ENCODE data around the gene KRT16. TPM values are rescaled to one million over a fixed set of nuclear protein-coding genes. Genes with fewer than 3 reads are reported as not detected.

KRT16 gene
- total RNA-seq, 4 donors from 2014 or later = 0.79 TPM; not detected in 3

- peaks cover 23 to 61% (median 43%) of the 10 kb centered on the region in 4 donors for H3K4me1 ChIP-seq
- H3K36me3 ChIP-seq = no peaks in the 10 kb centered on the region
- no peak overlapping the region for H3K4me3 ChIP-seq
- TF ChIP-seq POLR2AphosphoS5 (IDR thresholded peaks at IDR 0.05) (no peak), EP300 (IDR thresholded peaks at IDR 0.05; ENCODE audit: low read depth) (no peak), POLR2A (IDR thresholded peaks at IDR 0.05) (no peak)
- TF ChIP-seq, protein P1, sequence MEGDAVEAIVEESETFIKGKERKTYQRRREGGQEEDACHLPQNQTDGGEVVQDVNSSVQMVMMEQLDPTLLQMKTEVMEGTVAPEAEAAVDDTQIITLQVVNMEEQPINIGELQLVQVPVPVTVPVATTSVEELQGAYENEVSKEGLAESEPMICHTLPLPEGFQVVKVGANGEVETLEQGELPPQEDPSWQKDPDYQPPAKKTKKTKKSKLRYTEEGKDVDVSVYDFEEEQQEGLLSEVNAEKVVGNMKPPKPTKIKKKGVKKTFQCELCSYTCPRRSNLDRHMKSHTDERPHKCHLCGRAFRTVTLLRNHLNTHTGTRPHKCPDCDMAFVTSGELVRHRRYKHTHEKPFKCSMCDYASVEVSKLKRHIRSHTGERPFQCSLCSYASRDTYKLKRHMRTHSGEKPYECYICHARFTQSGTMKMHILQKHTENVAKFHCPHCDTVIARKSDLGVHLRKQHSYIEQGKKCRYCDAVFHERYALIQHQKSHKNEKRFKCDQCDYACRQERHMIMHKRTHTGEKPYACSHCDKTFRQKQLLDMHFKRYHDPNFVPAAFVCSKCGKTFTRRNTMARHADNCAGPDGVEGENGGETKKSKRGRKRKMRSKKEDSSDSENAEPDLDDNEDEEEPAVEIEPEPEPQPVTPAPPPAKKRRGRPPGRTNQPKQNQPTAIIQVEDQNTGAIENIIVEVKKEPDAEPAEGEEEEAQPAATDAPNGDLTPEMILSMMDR (IDR thresholded peaks at IDR 0.05) = no peak
- DNase-seq = no peak
- no peaks in the 10 kb centered on the region for H3K27me3 ChIP-seq
- H3K27ac ChIP-seq = peak overlapping the region; percentile 92 to 95 (median 92)
- no peaks in the 10 kb centered on the region for H3K9me3 ChIP-seq
- 85% methylated on average over 10 of the region's 12 CpGs; no CpG with 5 or more reads in 1 of the 2 donors for WGBS, 2 donors (ENCODE audit: low coverage in 1 of 2)
- intact Hi-C loops (cut with DNase I; ENCODE audit: low total_unique reads) = no loop called here
- in situ Hi-C loops (cut with MboI; ENCODE audit: low pct_ligation_motif_present in 1 of 4, low pct_unique_long_range_greater_than_20kb in 1 of 4, low sequenced_read_pairs in 3 of 4) = loop anchor here (25.0 kb wide), 2 partner anchors 846 to 1046 kb away; partner anchors contain the start of gene KRT10 (in 2 of the 4)
These were observed 45.4 kb upstream of the KRT16 start for GRCh38 chr17:41657936-41658335.

DNA sequence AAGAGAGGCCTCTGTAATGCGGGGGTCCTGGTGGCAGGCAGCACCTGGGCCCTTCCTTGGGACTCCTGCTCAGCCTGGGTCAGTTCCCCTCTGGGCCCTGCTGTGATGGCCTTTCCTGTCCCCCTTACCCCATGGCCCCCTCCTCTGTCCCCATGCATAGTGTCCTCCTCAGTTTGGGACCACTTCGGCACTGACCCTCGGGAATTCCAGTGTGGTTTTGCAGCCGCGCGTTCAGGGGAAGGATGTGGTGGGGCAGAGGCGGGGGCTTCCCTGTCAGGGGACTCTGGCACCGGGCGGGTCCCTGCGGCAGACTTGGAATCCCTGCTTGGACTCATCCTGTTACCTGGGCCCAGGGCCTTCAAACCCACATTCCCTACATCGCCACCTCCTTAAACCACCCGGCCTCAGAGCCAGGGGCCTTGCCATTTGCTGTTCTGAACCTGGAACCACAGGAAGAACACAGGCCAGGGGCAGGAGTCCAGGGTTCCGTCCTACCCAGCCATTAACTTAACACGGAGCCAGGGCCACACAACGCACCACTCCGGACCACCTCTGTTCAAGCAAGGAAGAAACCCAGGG is 44.7 kb upstream of the KRT16 start:
- no peaks in the 10 kb centered on the region for H3K36me3 ChIP-seq
- TF ChIP-seq POLR2A (IDR thresholded peaks at IDR 0.05) (no peak), POLR2AphosphoS5 (IDR thresholded peaks at IDR 0.05) (no peak), EP300 (IDR thresholded peaks at IDR 0.05; ENCODE audit: low read depth) (no peak)
- TF ChIP-seq, protein P1 (IDR thresholded peaks at IDR 0.05) = no peak
- no peak overlapping the region for H3K4me3 ChIP-seq
- 20 to 76% methylated on average over 1 to 15 of the region's 16 CpGs for WGBS, 2 donors (ENCODE audit: low coverage in 1 of 2)
- in situ Hi-C loops (cut with MboI; ENCODE audit: low pct_ligation_motif_present in 1 of 4, low pct_unique_long_range_greater_than_20kb in 1 of 4, low sequenced_read_pairs in 3 of 4) = loop anchor here (25.0 kb wide), 2 partner anchors 845 to 1045 kb away; partner anchors contain the start of gene KRT10 (in 2 of the 4)
- DNase-seq = no peak
- peak overlapping the region; percentile 92 to 95 (median 92) for H3K27ac ChIP-seq
- intact Hi-C loops (cut with DNase I; ENCODE audit: low total_unique reads) = no loop called here
- H3K9me3 ChIP-seq = no peaks in the 10 kb centered on the region
- H3K27me3 ChIP-seq = no peaks in the 10 kb centered on the region
- peaks cover 27 to 63% (median 47%) of the 10 kb centered on the region in 4 donors for H3K4me1 ChIP-seq

GRCh38 chr17:41656249-41657023 is 43.9 kb upstream of the KRT16 start:
- Histone ChIP-seq H3K9me3 (no peaks in the 10 kb centered on the region), H3K4me3 (no peak overlapping the region), H3K36me3 (no peaks in the 10 kb centered on the region), H3K27me3 (no peaks in the 10 kb centered on the region), H3K4me1 (peaks cover 33 to 65% (median 55%) of the 10 kb centered on the region in 4 donors), H3K27ac (peak overlapping the region; percentile 92 to 95 (median 92))
- intact Hi-C loops (cut with DNase I; ENCODE audit: low total_unique reads) (no loop called here), in situ Hi-C loops (cut with MboI; ENCODE audit: low pct_ligation_motif_present in 1 of 4, low pct_unique_long_range_greater_than_20kb in 1 of 4, low sequenced_read_pairs in 3 of 4) (loop anchor here (25.0 kb wide), 2 partner anchors 844 to 1044 kb away; partner anchors contain the start of gene KRT10 (in 2 of the 4))
- TF ChIP-seq POLR2A (IDR thresholded peaks at IDR 0.05) (no peak), EP300 (IDR thresholded peaks at IDR 0.05; ENCODE audit: low read depth) (no peak), POLR2AphosphoS5 (IDR thresholded peaks at IDR 0.05) (no peak)
- TF ChIP-seq, protein P1 (IDR thresholded peaks at IDR 0.05) = no peak
- no peak for DNase-seq
- WGBS, 2 donors (ENCODE audit: low coverage in 1 of 2) = 74 to 100% methylated on average over 2 to 14 of the region's 16 CpGs

- in situ Hi-C loops (cut with MboI; ENCODE audit: low pct_ligation_motif_present in 1 of 4, low pct_unique_long_range_greater_than_20kb in 1 of 4, low sequenced_read_pairs in 3 of 4) (loop anchor here (25.0 kb wide), 2 partner anchors 843 to 1043 kb away; partner anchors contain the start of gene KRT10 (in 2 of the 4)), intact Hi-C loops (cut with DNase I; ENCODE audit: low total_unique reads) (no loop called here)
- peak; percentile 94 for DNase-seq
- H3K9me3 ChIP-seq = no peaks in the 10 kb centered on the region
- no peaks in the 10 kb centered on the region for H3K27me3 ChIP-seq
- H3K4me3 ChIP-seq = no peak overlapping the region
- H3K36me3 ChIP-seq = no peaks in the 10 kb centered on the region
- TF ChIP-seq POLR2A (IDR thresholded peaks at IDR 0.05) (peak; percentile 83), EP300 (IDR thresholded peaks at IDR 0.05; ENCODE audit: low read depth) (peak; percentile 96), POLR2AphosphoS5 (IDR thresholded peaks at IDR 0.05) (peak in 2 of 3 donors; percentile 80 to 88)
- TF ChIP-seq, protein P1 (IDR thresholded peaks at IDR 0.05) = no peak
- H3K27ac ChIP-seq = peak overlapping the region; percentile 92 to 95 (median 92)
- peaks cover 39 to 73% (median 62%) of the 10 kb centered on the region in 4 donors for H3K4me1 ChIP-seq
- WGBS, 2 donors (ENCODE audit: low coverage in 1 of 2) = 29 to 60% methylated on average over 2 to 10 of the region's 18 CpGs
These were observed 43.1 kb upstream of the KRT16 start for GRCh38 chr17:41655611-41656111.

Data from transverse colon (tissue), 4 donors.